GM19455 (cell line): Measurements from ENCODE around the gene DCAF15.

Experiments
- ATAC-seq: cut with Tn5 transposase; IDR thresholded peaks from one replicate; pipeline ENCODE4 v1.9.1; 2021; ENCODE audit not compliant: unreplicated experiment

DCAF15 gene

GRCh38 chr19:13992025-13992424 lies 39.7 kb downstream of the DCAF15 start:
- ATAC-seq: no peak

- no peak for ATAC-seq
These were observed 41.4 kb downstream of the DCAF15 start for GRCh38 chr19:13993590-13994300.

DNA sequence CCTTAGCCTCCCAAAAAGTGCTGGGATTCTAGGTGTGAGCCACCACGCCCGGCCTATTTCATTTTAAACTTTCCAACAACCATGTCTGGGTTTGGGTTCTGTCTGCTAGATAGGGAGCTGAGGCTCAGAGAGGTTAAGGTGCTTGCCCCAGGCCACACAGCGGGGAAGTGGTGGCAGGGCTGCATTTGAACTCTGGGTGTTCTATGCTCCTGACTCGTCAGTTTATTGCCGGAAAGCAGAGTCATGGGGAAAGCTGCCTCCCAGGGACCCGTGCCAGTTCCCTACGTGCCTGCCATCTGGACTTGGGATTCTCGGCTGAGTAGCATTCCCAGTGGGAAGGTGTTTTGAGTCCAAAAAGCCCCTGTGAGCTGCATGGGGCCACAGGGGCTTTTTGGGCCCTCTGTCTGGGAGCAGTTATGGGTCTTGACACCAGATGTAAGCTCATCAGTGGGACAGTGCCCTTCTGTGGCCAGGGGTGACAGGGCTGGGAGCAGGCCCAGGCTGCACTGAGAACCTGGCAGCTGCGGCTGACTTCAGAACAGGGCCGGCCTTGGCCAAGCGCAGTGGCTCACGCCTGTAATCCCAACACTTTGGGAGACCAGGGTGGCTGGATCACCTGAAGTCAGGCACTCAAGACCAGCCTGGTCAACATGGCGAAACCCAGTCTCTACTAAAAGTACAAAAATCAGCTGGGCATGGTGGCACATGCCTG lies 42.9 kb downstream of the DCAF15 start:
- no peak for ATAC-seq

DNA sequence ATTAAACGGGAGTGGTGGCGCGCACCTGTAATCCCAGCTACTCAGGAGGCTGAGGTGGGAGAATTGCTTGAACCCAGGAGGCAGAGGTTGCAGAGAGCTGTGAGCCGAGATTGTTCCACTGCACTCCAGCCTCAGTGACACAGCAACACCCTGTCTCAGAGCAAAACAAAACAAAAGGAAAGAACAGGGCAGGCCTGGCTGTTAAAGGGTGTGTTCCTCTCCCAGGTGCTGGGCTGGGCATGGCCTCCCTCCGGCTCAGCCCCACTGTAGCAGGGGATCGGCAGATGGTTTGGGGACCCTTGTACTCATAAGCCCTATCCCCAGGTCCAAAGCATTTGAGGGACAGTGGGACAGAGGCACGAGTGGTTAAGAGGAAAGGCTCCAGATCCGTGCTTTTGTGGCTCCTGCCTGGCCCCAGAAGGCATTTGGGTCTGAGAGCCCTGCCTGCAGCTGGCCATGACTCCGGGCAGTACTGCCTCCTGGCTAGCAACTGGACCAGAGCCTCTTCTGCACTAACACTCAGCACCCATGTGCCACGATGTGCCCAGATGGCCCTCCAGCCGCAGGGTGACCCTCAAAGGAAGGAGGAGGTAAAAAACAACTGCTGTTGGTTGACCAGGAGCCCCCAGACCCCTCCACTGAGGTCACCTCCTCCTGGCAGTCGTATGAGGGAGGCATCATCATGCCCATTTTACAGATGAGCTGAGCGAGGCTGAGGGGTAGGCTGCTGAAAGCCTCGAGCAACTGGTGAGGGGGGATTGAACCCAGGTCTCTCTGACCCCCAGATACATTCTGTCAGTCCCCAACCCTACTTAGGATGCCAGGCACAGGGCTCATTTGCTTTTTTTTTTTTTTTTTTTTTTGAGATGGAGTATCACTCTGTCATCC lies 43.8 kb downstream of the DCAF15 start:
- ATAC-seq: no peak

DNA sequence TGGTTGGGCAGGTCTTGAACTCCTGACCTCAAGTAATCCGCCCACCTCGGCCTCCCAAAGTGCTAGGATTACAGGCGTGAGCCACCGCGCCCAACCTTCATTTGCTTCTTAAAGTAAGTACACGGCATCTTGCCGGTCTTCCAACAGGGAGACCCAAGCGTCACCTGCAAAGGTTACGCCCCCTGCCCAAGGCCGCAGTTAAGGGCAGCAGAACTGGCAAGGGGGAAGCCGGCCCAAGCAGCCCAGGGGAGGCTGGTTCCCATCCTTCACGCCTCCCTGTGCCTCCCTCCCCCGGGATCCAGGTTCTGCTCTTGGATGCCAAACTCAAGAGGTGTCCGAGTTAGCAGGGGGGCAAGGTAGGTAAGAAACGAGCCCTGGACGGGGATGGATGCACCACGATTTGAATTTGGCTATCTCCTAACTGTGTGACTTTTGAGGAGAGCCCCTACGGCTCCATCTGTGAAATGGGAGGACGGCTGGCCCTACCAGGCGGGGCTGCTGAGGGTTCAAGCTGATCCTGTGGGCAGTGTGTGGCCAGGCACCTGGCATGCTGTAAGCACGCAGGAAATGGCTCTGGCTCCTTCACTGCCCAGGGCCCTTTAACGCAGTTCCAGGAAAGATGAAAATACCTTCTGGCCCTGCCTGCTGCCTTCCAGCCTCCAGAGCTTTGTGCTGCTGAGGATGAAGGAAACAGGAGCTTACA lies 44.8 kb downstream of the DCAF15 start:
- ATAC-seq: no peak

- no peak for ATAC-seq
These were observed 45.3 kb downstream of the DCAF15 start for GRCh38 chr19:13997631-13997962.

DNA sequence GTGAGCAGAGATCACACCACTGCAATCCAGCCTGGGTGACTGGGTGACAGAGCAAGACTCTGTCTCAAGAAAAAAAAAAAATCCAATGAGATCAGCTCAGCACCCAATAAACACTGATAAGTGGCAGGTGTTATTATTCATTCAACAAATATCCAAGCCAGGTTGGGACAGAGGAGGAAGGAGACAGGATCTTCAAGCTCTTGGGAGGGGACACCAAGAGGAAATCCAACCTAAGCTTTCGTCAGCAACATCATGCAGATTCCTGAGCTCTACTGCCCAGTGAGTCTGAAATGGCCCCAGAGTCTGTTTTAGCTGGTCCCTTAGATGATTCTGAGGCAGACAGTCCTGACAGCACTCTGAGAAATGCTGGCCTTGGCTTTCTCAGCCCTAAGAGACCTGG lies 46.1 kb downstream of the DCAF15 start:
- ATAC-seq: no peak

DNA sequence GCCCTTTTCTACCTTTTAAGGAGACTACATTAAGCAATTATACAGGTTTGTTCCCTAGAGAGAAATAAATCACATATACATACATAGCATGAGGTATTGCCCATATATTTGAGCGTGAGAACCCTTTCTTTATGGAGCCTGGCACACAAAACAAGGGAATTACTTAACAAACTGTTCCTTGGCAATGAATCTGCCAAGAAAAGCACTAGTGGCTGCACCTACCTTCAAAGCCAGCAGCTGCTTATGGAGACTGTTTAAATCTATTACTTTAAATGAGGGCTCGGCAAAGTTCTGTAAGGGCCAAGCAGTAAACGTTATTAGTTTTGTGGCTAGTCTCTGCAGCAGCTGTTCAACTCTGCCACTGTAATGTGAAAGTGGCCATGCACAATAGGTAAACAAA lies 46.8 kb downstream of the DCAF15 start:
- ATAC-seq: no peak

- ATAC-seq: no peak
These were observed 48.5 kb downstream of the DCAF15 start for GRCh38 chr19:14000691-14001375.

- ATAC-seq: no peak
These were observed 50.4 kb downstream of the DCAF15 start for GRCh38 chr19:14002571-14003250.

- no peak for ATAC-seq
These were observed 51.1 kb downstream of the DCAF15 start for GRCh38 chr19:14003251-14004055.

DNA sequence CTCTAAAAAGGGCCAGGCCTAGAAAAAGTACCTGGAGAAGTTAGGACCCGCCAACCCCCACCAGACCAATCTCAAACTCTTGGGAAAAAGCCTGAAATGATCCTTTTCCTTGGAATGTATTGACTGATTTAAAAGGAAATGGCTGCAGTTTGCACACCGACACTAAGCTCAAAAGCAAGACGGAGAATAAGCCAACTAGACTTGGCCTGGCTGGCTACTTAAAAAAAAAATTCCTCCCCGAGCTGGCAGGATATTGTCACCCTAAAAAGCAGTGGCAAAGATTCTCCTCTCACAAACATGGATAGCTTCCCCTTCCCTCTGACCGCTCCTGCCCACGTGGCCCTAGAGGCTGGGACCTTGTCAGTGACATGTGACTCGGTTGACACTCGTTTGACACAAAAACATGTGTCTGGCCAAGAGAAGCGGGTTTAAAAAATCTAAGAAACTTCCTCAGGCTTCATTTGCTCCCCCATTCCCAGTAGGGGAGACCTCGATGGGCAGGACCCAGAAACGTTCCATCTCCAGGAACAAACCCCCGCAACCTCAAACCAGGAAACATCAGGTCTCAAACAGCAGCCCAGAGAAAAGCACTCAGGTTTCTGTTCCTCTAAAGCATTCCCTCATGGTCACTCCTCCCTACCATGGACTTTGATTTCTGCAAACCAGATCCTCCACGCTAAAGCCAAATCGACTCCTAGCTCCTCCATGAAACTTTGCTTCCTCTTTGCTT lies 52.5 kb downstream of the DCAF15 start:
- no peak for ATAC-seq

- peak; percentile 38 for ATAC-seq
These were observed 53.2 kb downstream of the DCAF15 start for GRCh38 chr19:14005349-14006084.

DNA sequence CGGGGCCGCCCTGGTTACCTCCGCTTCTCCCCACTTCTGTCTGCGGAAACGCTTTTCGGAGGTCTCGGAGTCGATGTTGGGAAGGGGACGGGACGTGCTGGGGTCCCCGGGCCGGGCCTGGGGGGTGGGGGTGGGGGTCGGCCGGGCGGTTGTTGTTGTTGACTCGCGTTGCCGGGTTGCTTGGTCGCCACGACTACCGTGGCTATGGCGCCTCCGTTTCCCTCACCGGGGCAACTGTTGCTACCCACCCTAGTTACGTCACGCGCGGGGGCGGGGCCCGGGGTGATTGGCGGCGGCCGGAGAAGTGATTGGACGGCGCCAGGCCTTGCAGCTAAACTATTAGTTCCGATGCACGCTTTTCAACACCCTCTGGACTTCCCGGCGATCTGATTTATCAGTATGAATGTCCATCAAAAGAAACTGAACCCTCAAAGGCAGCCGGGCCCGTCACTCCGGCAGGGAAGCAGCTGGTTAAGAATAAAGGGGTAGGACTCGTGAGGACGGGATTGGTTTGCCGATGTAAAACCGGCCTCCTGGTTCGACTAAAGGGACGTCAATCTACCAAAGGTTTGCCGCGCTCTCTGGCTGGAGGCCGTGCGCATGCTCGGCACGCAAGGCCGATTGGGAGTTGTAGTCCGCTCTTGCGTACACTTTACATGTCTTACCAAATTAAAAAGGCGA lies 53.9 kb downstream of the DCAF15 start, which contains the start of gene RFX1:
Gene RFX1 (minus strand): TSS at position 236 of the 681 bp plus-strand sequence. CDS start 12,477 bp downstream, outside the sequence.
- ATAC-seq: peak; percentile 71

DNA sequence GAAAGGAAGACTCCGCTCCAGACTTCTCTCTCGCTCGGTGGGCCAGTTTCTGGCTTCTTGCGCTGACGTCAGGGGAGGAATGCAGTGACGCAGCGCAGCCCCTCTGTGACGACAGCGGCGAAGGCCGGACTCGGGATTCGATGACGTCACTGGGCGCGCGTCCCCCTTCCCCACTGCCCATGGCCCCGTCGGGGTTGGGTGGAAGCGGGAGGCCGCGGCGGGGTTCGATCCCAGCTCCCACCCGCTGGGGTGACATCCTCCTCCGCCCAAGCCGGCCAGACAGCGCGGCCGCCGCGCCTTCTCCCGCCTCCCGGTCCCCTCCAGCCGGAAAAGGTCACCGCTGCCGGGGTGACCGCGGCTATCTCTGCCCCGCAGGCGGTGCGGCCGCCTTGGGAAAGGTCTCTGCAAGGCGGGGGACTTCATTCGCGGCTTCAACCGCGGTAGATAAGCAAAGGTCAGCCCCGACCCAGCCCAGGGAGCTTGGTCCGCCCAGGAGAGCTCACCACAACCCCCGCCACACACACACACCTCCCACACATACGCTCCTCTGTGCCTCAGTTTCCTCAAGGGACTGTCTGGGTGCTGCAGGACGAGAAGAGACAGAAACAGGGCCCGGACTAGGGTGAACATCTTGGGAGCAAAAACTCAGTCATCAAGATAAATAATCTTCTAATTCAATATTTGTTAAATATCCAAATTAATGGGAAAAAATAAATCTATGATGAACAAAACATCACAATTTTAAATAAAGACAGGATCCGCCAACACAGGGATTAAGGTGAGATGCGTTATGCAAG lies 54.7 kb downstream of the DCAF15 start:
- peak; percentile 28 for ATAC-seq
